ENCODE results near the gene BMAL1. TPM values are rescaled to one million over a fixed set of nuclear protein-coding genes. Genes with fewer than 3 reads are reported as not detected.

The BMAL1 gene
- total RNA-seq, 1 donor from 2014 or later: 11.6 TPM

- DNase-seq: peak; percentile 84
These were observed 16.0 kb upstream of the BMAL1 start for GRCh38 chr11:13261591-13262061.

- peak; percentile 37 for DNase-seq
These were observed 15.5 kb upstream of the BMAL1 start for GRCh38 chr11:13262096-13262495.

- no peak for DNase-seq
These were observed 8.8 kb upstream of the BMAL1 start for GRCh38 chr11:13268791-13269190.

GRCh38 chr11:13269775-13270174 lies 7.8 kb upstream of the BMAL1 start:
- DNase-seq: no peak

- DNase-seq: no peak
These were observed 6.4 kb upstream of the BMAL1 start for GRCh38 chr11:13271060-13271693.

- DNase-seq: no peak
These were observed 1.1 kb upstream of the BMAL1 start for GRCh38 chr11:13276454-13276831.

- peak; percentile 99 for DNase-seq
These were observed 490 bp upstream of the BMAL1 start for GRCh38 chr11:13276832-13277767.

- peak; percentile 21 for DNase-seq
These were observed 1.3 kb downstream of the BMAL1 start for GRCh38 chr11:13278609-13279486.

- DNase-seq: no peak
These were observed 1.9 kb downstream of the BMAL1 start for GRCh38 chr11:13279487-13279834.

- DNase-seq: no peak
These were observed 2.6 kb downstream of the BMAL1 start for GRCh38 chr11:13280092-13280722.

- no peak for DNase-seq
These were observed 3.2 kb downstream of the BMAL1 start for GRCh38 chr11:13280777-13281176.

- DNase-seq: no peak
These were observed 6.0 kb downstream of the BMAL1 start for GRCh38 chr11:13283636-13284035.

- no peak for DNase-seq
These were observed 7.4 kb downstream of the BMAL1 start for GRCh38 chr11:13284776-13285588.

GRCh38 chr11:13286279-13286821 lies 8.8 kb downstream of the BMAL1 start:
- DNase-seq: no peak

- no peak for DNase-seq
These were observed 9.4 kb downstream of the BMAL1 start for GRCh38 chr11:13287036-13287435.

GRCh38 chr11:13287681-13288080 lies 10.1 kb downstream of the BMAL1 start:
- no peak for DNase-seq

- DNase-seq: no peak
These were observed 10.9 kb downstream of the BMAL1 start for GRCh38 chr11:13288375-13289029.

- DNase-seq: peak; percentile 31
These were observed 11.5 kb downstream of the BMAL1 start for GRCh38 chr11:13289081-13289480.

GRCh38 chr11:13290221-13290980 lies 12.8 kb downstream of the BMAL1 start:
- no peak for DNase-seq

- DNase-seq: no peak
These were observed 13.8 kb downstream of the BMAL1 start for GRCh38 chr11:13291361-13291760.
